Breast epithelium (tissue), 4 donors: ENCODE results near the gene LTV1. TPM values are rescaled to one million over a fixed set of nuclear protein-coding genes. Genes with fewer than 3 reads are reported as not detected.

Source experiments
- DNase-seq, 2 donors: peaks; one replicate each; pipeline ENCODE4 v3.0.0-alpha.2; 2019; ENCODE audit warnings: low spot score in 2 of 2
- H3K27ac ChIP-seq, 2 donors: fragments of 200-600 bp; sonication (generic) in 1 of 2; one replicate each; pipeline ENCODE4 v1.5.1; 2016 to 2019; ENCODE audit warnings: mild to moderate bottlenecking in 1 of 2
- H3K27me3 ChIP-seq, 2 donors: fragments of 200-600 bp; sonication (generic) in 1 of 2; one replicate each; pipeline versions ENCODE4 v1.5.1 to v1.6.0; 2017 to 2019; ENCODE audit warnings: control low read depth in 1 of 2, mild to moderate bottlenecking in 1 of 2
- H3K36me3 ChIP-seq: fragments of 200-600 bp; one replicate; pipeline ENCODE4 v1.5.1; 2019
- H3K4me1 ChIP-seq, 2 donors: fragments of 200-600 bp; sonication (generic); one replicate each; pipeline ENCODE4 v1.5.1; 2016 to 2019; ENCODE audit warnings: control low read depth in 1 of 2
- H3K4me3 ChIP-seq, 3 donors: fragments of 200-600 bp; sonication (generic); 1 replicate in 2 of 3; 2 replicates in 1 of 3; pipeline ENCODE4 v1.5.1; 2016 to 2019; ENCODE audit warnings: mild to moderate bottlenecking in 3 of 3, moderate library complexity in 2 of 3
- H3K9me3 ChIP-seq, 2 donors: fragments of 200-600 bp; sonication (generic) in 1 of 2; one replicate each; pipeline ENCODE4 v1.5.1; 2016 to 2019; ENCODE audit warnings: control low read depth in 1 of 2
- POLR2A ChIP-seq: fragments of 450-650 bp; IDR thresholded peaks from one replicate; pipeline ENCODE4 v1.6.1; 2016; ENCODE audit warnings: antibody characterized with exemption, mild to moderate bottlenecking, moderate library complexity
- POLR2AphosphoS5 ChIP-seq, 3 donors: sonication (generic); formaldehyde crosslinking; IDR thresholded peaks; one replicate each; pipeline ENCODE4 v1.6.1; 2017; ENCODE audit warnings: antibody characterized with exemption in 3 of 3
- intact Hi-C: fragments of 100-400 bp; cut with DNase I; formaldehyde crosslinking; loops from one replicate; pipeline ENCODE4 v1.15.1; 2023; ENCODE audit warnings: low total_unique reads
- total RNA-seq, 3 donors: library from RNA; depleted of rRNA; stranded (reverse); fragments of >200 nt; gene quantifications; one replicate each; pipeline ENCODE4 v1.1.0, GENCODE V29; 2016
- TF ChIP-seq, protein P1 (sequence below), 3 donors: fragments of 450-650 bp; IDR thresholded peaks; one replicate each; pipeline ENCODE4 v1.5.1; 2016 to 2017; ENCODE audit warnings: antibody characterized with exemption in 3 of 3, mild to moderate bottlenecking in 3 of 3, moderate library complexity in 3 of 3

The LTV1 gene
- total RNA-seq, 3 donors from 2014 or later: 16.2 to 22.0 (median 16.7) TPM

DNA sequence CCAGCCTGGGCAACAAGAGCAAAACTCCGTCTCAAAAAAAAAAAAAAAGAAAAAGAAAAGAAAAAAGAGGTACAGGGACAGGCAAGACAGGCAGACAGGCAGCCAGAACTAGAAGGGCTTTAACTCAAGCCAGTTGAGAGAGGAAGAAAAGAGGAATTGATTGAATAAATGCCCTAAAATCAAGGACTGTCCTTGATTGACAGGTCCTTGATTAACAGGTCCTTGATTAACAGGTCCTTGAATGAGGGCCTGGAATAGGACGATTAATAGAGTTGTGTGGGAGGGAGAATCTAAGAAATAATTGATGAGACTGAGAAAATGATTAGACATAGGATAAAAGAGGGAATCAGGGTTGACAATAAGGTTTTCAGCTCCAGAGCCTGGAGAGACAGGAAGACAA, 57.2 kb downstream of the LTV1 start:
- Histone ChIP-seq H3K4me1 (no peaks in the 10 kb centered on the region), H3K27me3 (no peaks in the 10 kb centered on the region), H3K36me3 (no peaks in the 10 kb centered on the region), H3K4me3 (no peak overlapping the region), H3K27ac (no peak overlapping the region), H3K9me3 (no peaks in the 10 kb centered on the region)
- no peak for DNase-seq
- no peak for TF ChIP-seq POLR2AphosphoS5 (IDR thresholded peaks at IDR 0.05)
- intact Hi-C loops: no loop called here

DNA sequence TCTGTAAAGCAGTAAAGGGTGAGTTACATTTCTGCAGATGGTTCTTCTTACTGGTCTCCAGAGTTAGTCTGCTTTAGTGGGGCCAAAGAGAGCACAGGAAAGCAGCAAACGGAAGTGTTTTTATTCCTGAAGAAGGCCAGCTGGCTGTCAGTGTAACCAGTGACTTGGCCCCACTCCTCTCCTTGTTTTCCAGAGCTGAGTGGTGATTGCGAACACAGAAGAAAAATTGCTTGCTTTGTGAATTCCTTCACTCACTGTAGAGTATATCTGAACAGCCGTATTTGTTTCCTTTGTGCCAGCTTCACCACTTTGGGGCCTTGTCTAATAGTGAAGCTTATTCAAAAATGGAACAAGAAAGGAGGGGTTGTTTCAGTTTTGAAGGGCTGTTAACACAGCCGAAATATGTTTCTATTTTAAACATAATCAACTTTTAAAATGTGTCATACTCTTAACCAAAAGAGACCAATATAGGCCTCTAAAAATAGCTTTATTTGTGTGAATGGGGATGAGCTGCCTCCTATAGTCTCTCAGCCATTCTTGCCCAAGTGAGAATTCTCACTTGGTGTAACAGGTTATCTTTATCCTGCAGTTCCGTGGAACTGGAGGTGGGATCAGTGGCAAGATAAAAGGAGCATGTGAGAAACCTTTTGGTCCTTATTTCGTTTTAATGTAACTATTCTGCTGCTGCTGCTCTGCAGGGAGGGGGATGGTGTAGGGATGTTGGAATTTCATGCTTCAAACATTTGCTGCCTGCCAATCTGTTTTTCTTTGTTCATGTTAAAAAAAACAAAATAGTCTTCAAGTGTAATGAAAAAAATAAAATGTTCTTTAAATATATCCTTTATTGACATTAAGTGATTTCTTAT, 59.0 kb downstream of the LTV1 start:
- Histone ChIP-seq H3K4me3 (no peak overlapping the region), H3K27ac (peak overlapping the region; percentile 45 to 60), H3K27me3 (no peaks in the 10 kb centered on the region), H3K36me3 (no peaks in the 10 kb centered on the region), H3K9me3 (no peaks in the 10 kb centered on the region), H3K4me1 (no peaks in the 10 kb centered on the region)
- intact Hi-C loops: no loop called here
- no peak for DNase-seq
- TF ChIP-seq, protein P1, sequence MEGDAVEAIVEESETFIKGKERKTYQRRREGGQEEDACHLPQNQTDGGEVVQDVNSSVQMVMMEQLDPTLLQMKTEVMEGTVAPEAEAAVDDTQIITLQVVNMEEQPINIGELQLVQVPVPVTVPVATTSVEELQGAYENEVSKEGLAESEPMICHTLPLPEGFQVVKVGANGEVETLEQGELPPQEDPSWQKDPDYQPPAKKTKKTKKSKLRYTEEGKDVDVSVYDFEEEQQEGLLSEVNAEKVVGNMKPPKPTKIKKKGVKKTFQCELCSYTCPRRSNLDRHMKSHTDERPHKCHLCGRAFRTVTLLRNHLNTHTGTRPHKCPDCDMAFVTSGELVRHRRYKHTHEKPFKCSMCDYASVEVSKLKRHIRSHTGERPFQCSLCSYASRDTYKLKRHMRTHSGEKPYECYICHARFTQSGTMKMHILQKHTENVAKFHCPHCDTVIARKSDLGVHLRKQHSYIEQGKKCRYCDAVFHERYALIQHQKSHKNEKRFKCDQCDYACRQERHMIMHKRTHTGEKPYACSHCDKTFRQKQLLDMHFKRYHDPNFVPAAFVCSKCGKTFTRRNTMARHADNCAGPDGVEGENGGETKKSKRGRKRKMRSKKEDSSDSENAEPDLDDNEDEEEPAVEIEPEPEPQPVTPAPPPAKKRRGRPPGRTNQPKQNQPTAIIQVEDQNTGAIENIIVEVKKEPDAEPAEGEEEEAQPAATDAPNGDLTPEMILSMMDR (IDR thresholded peaks at IDR 0.05): no peak
- no peak for TF ChIP-seq POLR2AphosphoS5 (IDR thresholded peaks at IDR 0.05)
- TF ChIP-seq POLR2A: no peak

DNA sequence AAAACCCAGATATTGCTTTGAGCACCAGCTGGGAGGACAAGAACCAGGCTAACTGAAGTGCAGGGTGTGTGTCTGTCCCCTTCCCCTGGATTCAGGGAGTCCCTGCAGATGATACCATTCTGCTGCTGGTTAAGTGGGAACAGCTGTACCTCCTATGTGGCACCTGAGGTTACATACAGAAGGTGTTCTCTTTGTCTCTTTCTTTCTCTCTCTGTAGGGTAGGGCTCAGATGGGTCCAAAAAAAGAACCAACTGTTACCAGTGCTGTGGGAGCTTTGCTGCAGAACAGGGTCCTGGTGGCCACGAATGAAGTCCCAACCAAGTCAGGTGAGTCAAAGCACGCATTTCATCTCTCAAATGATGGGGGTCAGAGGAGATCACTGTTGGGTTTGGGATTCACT, 59.7 kb downstream of the LTV1 start:
- no peaks in the 10 kb centered on the region for H3K4me1 ChIP-seq
- DNase-seq: no peak
- no peaks in the 10 kb centered on the region for H3K36me3 ChIP-seq
- H3K4me3 ChIP-seq: no peak overlapping the region
- H3K27ac ChIP-seq: peak overlapping the region; percentile 45 to 60
- TF ChIP-seq POLR2A (no peak), POLR2AphosphoS5 (IDR thresholded peaks at IDR 0.05) (no peak)
- TF ChIP-seq, protein P1 (IDR thresholded peaks at IDR 0.05): no peak
- no peaks in the 10 kb centered on the region for H3K9me3 ChIP-seq
- intact Hi-C loops: no loop called here
- no peaks in the 10 kb centered on the region for H3K27me3 ChIP-seq

DNA sequence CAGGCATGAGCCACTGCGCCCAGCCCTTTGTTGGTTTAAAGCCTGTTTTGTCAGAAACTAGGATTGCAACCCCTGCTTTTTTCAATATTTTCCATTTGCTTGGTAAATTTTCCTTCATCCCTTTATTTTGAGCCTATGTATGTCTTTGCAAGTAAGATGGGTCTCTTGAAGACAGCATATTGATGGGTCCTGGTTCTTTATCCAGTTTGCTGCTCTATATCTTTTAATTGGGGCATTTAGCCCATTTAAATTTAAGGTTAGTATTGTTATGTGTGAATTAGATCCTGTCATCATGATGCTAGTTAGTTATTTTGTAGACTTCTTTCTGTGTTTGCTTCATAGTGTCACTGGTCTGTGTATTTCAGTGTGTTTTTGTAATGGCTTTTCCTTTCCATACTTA, 67.9 kb downstream of the LTV1 start:
- Histone ChIP-seq H3K36me3 (no peaks in the 10 kb centered on the region), H3K27me3 (no peaks in the 10 kb centered on the region), H3K4me3 (no peak overlapping the region), H3K9me3 (peaks cover 0 to 10% of the 10 kb centered on the region in 2 donors), H3K27ac (no peak overlapping the region), H3K4me1 (no peaks in the 10 kb centered on the region)
- TF ChIP-seq POLR2A (no peak), POLR2AphosphoS5 (IDR thresholded peaks at IDR 0.05) (no peak)
- TF ChIP-seq, protein P1 (IDR thresholded peaks at IDR 0.05): no peak
- DNase-seq: no peak
- intact Hi-C loops: no loop called here

DNA sequence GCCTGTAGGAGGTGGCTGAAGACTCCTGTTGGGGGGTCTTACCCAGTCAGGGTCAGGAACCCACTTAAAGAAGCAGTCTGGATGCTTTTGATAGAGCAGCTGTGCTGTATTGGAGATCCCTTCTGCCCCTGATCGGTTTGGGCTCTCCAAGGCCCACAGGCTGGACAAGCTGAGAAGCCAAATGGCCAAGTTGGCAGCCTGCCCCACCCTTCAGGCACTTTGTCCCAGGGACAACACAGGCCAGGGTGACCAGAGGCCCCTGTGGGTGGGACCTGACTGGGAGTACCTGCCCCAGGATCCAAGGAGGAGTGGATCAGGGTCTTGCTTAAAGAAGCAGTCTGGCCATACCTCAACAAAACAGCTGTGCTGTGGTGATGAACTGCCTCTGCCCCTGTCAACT, 69.5 kb downstream of the LTV1 start:
- Histone ChIP-seq H3K36me3 (no peaks in the 10 kb centered on the region), H3K4me1 (no peaks in the 10 kb centered on the region), H3K27ac (no peak overlapping the region), H3K27me3 (no peaks in the 10 kb centered on the region), H3K9me3 (peaks cover 0 to 10% of the 10 kb centered on the region in 2 donors), H3K4me3 (no peak overlapping the region)
- TF ChIP-seq POLR2A: no peak
- TF ChIP-seq, protein P1 (IDR thresholded peaks at IDR 0.05): no peak
- TF ChIP-seq POLR2AphosphoS5 (IDR thresholded peaks at IDR 0.05): no peak
- no peak for DNase-seq
- intact Hi-C loops: no loop called here

Other genes with a start within 250 kb of the LTV1 start
- gene PHACTR2, start 165.4 kb upstream of the LTV1 start, total RNA-seq: 10 to 100 TPM; 27.5 to 53.3 (median 52.4) TPM
- gene ZC2HC1B, start 21.1 kb downstream of the LTV1 start, total RNA-seq: not detected
- gene PLAGL1, start 164.9 kb downstream of the LTV1 start, total RNA-seq: 10 to 100 TPM; 17.8 to 22.9 (median 21.4) TPM